Activated B cell treated with CpG ODN at 0.5 μM for 24 hours (primary cell): ENCODE measurements around the gene HM13. TPM values are rescaled to one million over a fixed set of nuclear protein-coding genes. Genes with fewer than 3 reads are reported as not detected.

Experiments
- ATAC-seq: fragments of 200-7000 bp; cut with Tn5 transposase; one replicate; pipeline ENCODE4 v1.10.0; 2021; ENCODE audit warnings: low read depth, mild to moderate bottlenecking, moderate library complexity
- CTCF ChIA-PET: fragments of 350-600 bp; sonication (Branson Sonifier 250); formaldehyde crosslinking; loops from one replicate; lab custom pipeline; 2021; ENCODE audit warnings: antibody characterized with exemption; lab: Charles Lee
- POLR2A ChIA-PET: fragments of 350-600 bp; sonication (Branson Sonifier 250); formaldehyde crosslinking; loops from one replicate; lab custom pipeline; 2021; ENCODE audit warnings: antibody characterized with exemption; lab: Charles Lee
- DNase-seq: peaks from one replicate; pipeline ENCODE4 v3.0.0; 2022
- H3K27ac Mint-ChIP-seq: one replicate; pipeline ENCODE4 v1.8.0; 2020; ENCODE audit warnings: mixed read lengths
- H3K27me3 Mint-ChIP-seq: one replicate; pipeline ENCODE4 v1.8.0; 2021; ENCODE audit warnings: mixed read lengths
- H3K36me3 Mint-ChIP-seq: one replicate; pipeline ENCODE4 v1.8.0; 2021; ENCODE audit warnings: low read depth, mixed read lengths
- H3K4me1 Mint-ChIP-seq: one replicate; pipeline ENCODE4 v1.8.0; 2021; ENCODE audit warnings: mixed read lengths
- H3K4me3 Mint-ChIP-seq: one replicate; pipeline ENCODE4 v1.8.0; 2020; ENCODE audit warnings: mild to moderate bottlenecking, mixed read lengths
- H3K9me3 Mint-ChIP-seq: one replicate; pipeline ENCODE4 v1.8.0; 2020; ENCODE audit warnings: mixed read lengths
- intact Hi-C: fragments of 100-400 bp; cut with micrococcal nuclease; formaldehyde crosslinking; loops from one replicate; pipeline ENCODE4 v1.15.1; 2024
- total RNA-seq: library from RNA; stranded (reverse); gene quantifications from 2 replicates; pipeline ENCODE4 v1.2.3, GENCODE V29; 2022
- TF ChIP-seq, protein P1 (sequence below): fragments of 200-600 bp; IDR thresholded peaks from one replicate; pipeline ENCODE4 v1.8.0; 2022; ENCODE audit warnings: antibody characterized with exemption, mild to moderate bottlenecking

HM13 gene
- total RNA-seq, 1 donor from 2014 or later, result 90.9 TPM

DNA sequence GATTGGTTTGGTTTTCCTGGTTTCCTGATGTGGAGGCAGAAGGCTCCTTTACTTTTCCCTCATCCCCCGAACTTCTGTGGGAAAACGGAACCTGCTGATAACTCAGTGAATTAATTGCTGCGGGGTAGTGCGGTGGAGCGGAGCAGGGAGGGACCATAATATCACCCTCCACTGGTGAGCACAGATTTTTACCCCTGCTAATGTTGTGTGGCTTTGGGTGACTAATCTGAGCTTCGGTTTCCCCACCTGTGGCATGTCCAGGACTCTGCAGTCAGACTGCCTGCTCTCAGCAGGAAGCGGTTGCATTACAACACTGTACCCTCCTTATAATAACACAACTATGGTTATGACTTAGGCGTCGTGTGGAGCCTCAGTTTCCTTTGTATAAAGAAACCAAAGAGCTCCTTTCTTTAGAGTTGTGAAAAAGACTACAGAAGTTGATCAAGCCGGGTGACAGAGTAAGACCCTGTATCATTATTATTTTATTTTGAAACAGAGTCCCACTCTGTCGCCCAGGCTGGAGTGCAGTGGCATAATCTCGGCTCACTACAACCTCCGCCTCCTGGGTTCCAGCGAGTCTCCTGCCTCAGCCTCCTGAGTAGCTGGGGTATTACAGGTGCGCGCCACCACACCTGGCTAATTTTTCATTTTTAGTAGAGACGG lies 88.7 kb downstream of the HM13 start:
- H3K4me3 Mint-ChIP-seq, result peak overlapping the region; percentile 68
- ATAC-seq (peak; percentile 28), DNase-seq (no peak)
- peaks cover 30% of the 10 kb centered on the region for H3K4me1 Mint-ChIP-seq
- ChIA-PET CTCF (interaction anchor here (0.6 to 3.4 kb wide), 4 partner anchors 10 to 46 kb away, joined by 3 to 36 read pairs (median 4); no protein-coding TSS in a partner anchor), POLR2A (interaction anchor here (0.6 to 1.2 kb wide), 3 partner anchors 36 to 266 kb away, joined by 3 to 4 read pairs (median 4); no protein-coding TSS in a partner anchor)
- intact Hi-C loops, result no loop called here
- H3K36me3 Mint-ChIP-seq, result peaks cover 3% of the 10 kb centered on the region
- no peaks in the 10 kb centered on the region for H3K9me3 Mint-ChIP-seq
- H3K27ac Mint-ChIP-seq, result peak overlapping the region; percentile 52
- TF ChIP-seq, protein P1, sequence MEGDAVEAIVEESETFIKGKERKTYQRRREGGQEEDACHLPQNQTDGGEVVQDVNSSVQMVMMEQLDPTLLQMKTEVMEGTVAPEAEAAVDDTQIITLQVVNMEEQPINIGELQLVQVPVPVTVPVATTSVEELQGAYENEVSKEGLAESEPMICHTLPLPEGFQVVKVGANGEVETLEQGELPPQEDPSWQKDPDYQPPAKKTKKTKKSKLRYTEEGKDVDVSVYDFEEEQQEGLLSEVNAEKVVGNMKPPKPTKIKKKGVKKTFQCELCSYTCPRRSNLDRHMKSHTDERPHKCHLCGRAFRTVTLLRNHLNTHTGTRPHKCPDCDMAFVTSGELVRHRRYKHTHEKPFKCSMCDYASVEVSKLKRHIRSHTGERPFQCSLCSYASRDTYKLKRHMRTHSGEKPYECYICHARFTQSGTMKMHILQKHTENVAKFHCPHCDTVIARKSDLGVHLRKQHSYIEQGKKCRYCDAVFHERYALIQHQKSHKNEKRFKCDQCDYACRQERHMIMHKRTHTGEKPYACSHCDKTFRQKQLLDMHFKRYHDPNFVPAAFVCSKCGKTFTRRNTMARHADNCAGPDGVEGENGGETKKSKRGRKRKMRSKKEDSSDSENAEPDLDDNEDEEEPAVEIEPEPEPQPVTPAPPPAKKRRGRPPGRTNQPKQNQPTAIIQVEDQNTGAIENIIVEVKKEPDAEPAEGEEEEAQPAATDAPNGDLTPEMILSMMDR, result no peak
- H3K27me3 Mint-ChIP-seq, result peaks cover 32% of the 10 kb centered on the region

DNA sequence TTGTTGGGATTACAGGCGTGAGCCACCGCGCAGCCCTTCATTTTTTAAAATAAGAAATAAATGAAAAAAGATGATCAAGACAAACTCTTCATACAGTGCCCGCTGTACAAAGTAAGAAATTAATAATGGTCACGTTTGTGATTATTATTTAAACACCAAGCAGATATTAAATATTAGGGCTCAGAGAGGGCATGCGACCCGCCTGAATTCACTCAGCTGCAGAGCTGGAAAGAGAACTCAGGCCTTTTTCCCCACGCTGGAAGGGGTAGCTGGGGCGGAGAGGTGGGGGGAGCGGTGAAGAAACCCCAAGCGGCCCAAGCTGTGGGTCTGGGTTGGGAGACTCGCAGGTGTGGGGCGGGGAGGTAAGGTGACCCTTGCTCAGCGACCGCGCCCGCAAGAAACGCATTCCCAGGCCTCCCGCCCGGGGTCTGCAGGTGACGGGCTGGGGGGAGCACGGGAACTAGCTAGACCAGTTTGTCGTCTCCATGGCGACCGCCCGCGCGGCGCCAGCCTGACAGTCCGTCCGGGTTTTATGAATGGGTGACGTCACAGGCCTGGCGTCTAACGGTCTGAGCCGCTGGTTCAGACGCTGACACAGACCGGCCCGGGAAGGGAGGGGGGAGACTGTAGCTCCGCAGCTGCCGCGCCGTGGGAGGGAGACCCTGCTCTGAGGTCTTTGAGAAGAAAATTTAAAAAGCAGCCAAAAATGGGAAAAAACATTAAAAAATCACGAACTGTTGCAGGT lies 89.8 kb downstream of the HM13 start:
- DNase-seq, result peak; percentile 69
- ChIA-PET CTCF (interaction anchor here (0.9 to 3.4 kb wide), 5 partner anchors 9 to 47 kb away, joined by 3 to 36 read pairs (median 4); no protein-coding TSS in a partner anchor), POLR2A (interaction anchor here (0.5 to 1.6 kb wide), 4 partner anchors 14 to 34 kb away, joined by 3 to 15 read pairs (median 6); no protein-coding TSS in a partner anchor)
- Mint-ChIP-seq H3K36me3 (peaks cover 3% of the 10 kb centered on the region), H3K27me3 (peaks cover 39% of the 10 kb centered on the region), H3K4me1 (peaks cover 30% of the 10 kb centered on the region), H3K9me3 (no peaks in the 10 kb centered on the region), H3K4me3 (peak overlapping the region; percentile 97), H3K27ac (peak overlapping the region; percentile 18)
- TF ChIP-seq, protein P1, result no peak
- peak; percentile 58 for ATAC-seq
- intact Hi-C loops, result loop anchor here (2.0 kb wide), 4 partner anchors 15 to 119 kb away; partner anchors contain the start of genes BCL2L1 and HM13

DNA sequence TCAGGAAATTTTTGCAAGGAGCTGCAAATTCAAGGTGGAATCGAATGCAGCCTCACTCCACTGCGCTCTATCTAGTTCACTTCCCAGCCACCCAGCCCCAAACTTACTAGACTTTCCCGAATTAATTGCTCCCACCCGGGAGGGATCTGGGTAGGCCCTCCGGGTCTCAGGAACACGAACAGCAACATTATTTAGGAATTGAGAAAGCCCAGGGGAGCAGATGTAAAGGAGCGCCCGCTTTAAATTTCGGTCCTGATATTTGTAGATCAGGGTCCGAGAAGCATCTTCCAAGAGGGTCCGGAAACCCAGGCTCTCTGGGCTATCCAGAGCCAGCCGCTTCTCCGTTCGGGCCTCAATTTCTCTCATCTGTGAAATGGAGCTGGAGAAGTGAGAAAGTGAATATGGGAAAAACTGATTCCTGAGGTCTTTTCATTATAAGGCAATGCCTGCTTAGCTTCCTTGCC lies 90.4 kb downstream of the HM13 start:
- peaks cover 40% of the 10 kb centered on the region for H3K27me3 Mint-ChIP-seq

DNA sequence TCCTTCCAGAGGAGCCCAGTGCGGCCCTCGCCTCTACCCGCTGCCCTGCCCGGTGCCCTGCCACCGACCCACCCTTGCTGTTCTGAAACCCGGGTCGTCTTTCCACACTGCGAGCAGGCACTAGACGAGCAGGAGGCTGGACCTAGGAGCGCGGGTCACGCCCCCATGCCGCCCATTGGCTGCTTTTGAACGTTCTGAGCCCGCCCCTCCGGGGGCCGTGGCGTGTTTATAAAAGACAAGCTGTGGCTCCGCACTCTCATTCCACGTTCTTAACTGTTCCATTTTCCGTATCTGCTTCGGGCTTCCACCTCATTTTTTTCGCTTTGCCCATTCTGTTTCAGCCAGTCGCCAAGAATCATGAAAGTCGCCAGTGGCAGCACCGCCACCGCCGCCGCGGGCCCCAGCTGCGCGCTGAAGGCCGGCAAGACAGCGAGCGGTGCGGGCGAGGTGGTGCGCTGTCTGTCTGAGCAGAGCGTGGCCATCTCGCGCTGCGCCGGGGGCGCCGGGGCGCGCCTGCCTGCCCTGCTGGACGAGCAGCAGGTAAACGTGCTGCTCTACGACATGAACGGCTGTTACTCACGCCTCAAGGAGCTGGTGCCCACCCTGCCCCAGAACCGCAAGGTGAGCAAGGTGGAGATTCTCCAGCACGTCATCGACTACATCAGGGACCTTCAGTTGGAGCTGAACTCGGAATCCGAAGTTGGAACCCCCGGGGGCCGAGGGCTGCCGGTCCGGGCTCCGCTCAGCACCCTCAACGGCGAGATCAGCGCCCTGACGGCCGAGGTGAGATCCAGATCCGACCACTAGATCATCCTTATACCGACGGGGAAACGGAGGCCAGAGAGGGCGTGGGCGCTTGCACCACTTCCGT lies 91.0 kb downstream of the HM13 start, which contains the start of gene ID1:
Gene ID1 (plus strand): TSS at position 259 of the 871 bp plus-strand sequence. CDS start 99 bp downstream, at position 358.
- Mint-ChIP-seq H3K4me1 (peaks cover 30% of the 10 kb centered on the region), H3K36me3 (peaks cover 3% of the 10 kb centered on the region), H3K9me3 (no peaks in the 10 kb centered on the region), H3K27ac (peak within 1 kb of the TSS; percentile 18), H3K4me3 (peak within 1 kb of the TSS; percentile 97), H3K27me3 (peaks cover 42% of the 10 kb centered on the region)
- ATAC-seq, result peak; percentile 91
- intact Hi-C loops, result loop anchor here (1.0 to 2.0 kb wide), 6 partner anchors 8 to 118 kb away; partner anchors contain the start of genes BCL2L1 and HM13
- TF ChIP-seq, protein P1, result no peak
- peak; percentile 81 for DNase-seq
- ChIA-PET POLR2A (interaction anchor here (1.2 to 1.6 kb wide), 3 partner anchors 32 to 58 kb away, joined by 5 to 15 read pairs (median 5); a partner anchor contains a TSS), CTCF (interaction anchor here (0.7 to 3.4 kb wide), 6 partner anchors 7 to 48 kb away, joined by 3 to 36 read pairs (median 4); no protein-coding TSS in a partner anchor)

More for the DNA sequence above, 90.4 kb downstream of the HM13 start:
- ChIA-PET POLR2A (interaction anchor here (1.2 to 1.6 kb wide), 3 partner anchors 32 to 57 kb away, joined by 5 to 15 read pairs (median 5); a partner anchor contains a TSS), CTCF (interaction anchor here (0.7 to 3.4 kb wide), 8 partner anchors 8 to 47 kb away, joined by 3 to 36 read pairs (median 4); no protein-coding TSS in a partner anchor)
- Mint-ChIP-seq H3K4me1 (peaks cover 30% of the 10 kb centered on the region), H3K9me3 (no peaks in the 10 kb centered on the region), H3K36me3 (peaks cover 3% of the 10 kb centered on the region), H3K4me3 (peak overlapping the region; percentile 97), H3K27ac (peak overlapping the region; percentile 18)
- intact Hi-C loops, result loop anchor here (1.0 to 2.0 kb wide), 6 partner anchors 9 to 118 kb away; partner anchors contain the start of genes BCL2L1 and HM13
- TF ChIP-seq, protein P1, result no peak
- DNase-seq, result no peak
- no peak for ATAC-seq
